GM19397 (cell line): ENCODE results near the gene EML1.

ENCODE experiments used
- ATAC-seq: cut with Tn5 transposase; IDR thresholded peaks from one replicate; pipeline ENCODE4 v1.9.1; 2021; ENCODE audit warnings: mild to moderate bottlenecking, moderate library complexity; ENCODE audit not compliant: unreplicated experiment

Gene EML1

GRCh38 chr14:99862136-99862535 lies 68.9 kb downstream of the EML1 start:
- ATAC-seq, result no peak

- ATAC-seq, result no peak
Observed at GRCh38 chr14:99863059-99863458, 69.8 kb downstream of the EML1 start.

GRCh38 chr14:99865408-99865807 lies 72.2 kb downstream of the EML1 start:
- no peak for ATAC-seq

GRCh38 chr14:99870617-99871016 lies 77.4 kb downstream of the EML1 start:
- ATAC-seq, result no peak

GRCh38 chr14:99871771-99872170 lies 78.6 kb downstream of the EML1 start:
- no peak for ATAC-seq

GRCh38 chr14:99872786-99873440 lies 79.7 kb downstream of the EML1 start:
- ATAC-seq, result no peak

GRCh38 chr14:99873653-99874052 lies 80.4 kb downstream of the EML1 start:
- no peak for ATAC-seq

- ATAC-seq, result no peak
Observed at GRCh38 chr14:99874306-99874705, 81.1 kb downstream of the EML1 start.

- no peak for ATAC-seq
Observed at GRCh38 chr14:99875421-99875820, 82.2 kb downstream of the EML1 start.

GRCh38 chr14:99875836-99876235 lies 82.6 kb downstream of the EML1 start:
- ATAC-seq, result no peak

GRCh38 chr14:99876406-99876805 lies 83.2 kb downstream of the EML1 start:
- ATAC-seq, result no peak

GRCh38 chr14:99878563-99878962 lies 85.3 kb downstream of the EML1 start:
- no peak for ATAC-seq

GRCh38 chr14:99879401-99880295 lies 86.4 kb downstream of the EML1 start:
- no peak for ATAC-seq

GRCh38 chr14:99880651-99881420 lies 87.6 kb downstream of the EML1 start:
- no peak for ATAC-seq

GRCh38 chr14:99883866-99884650 lies 90.8 kb downstream of the EML1 start:
- no peak for ATAC-seq

- ATAC-seq, result no peak
Observed at GRCh38 chr14:99884834-99885648, 91.8 kb downstream of the EML1 start.

- no peak for ATAC-seq
Observed at GRCh38 chr14:99885649-99885958, 92.4 kb downstream of the EML1 start.

- no peak for ATAC-seq
Observed at GRCh38 chr14:99887407-99887806, 94.2 kb downstream of the EML1 start.

GRCh38 chr14:99888149-99888548 lies 94.9 kb downstream of the EML1 start:
- ATAC-seq, result no peak

GRCh38 chr14:99889268-99889667 lies 96.1 kb downstream of the EML1 start:
- ATAC-seq, result no peak
